Thymus (tissue), 2 donors: ENCODE results near the gene THOC7. TPM values are rescaled to one million over a fixed set of nuclear protein-coding genes. Genes with fewer than 3 reads are reported as not detected.

ENCODE experiments used
- polyA plus RNA-seq: library from polyadenylated mRNA; stranded (reverse); fragments of 200-250 nt; gene quantifications from one replicate; pipeline ENCODE4 v1.2.3, GENCODE V29; 2013
- total RNA-seq: library from RNA; stranded (reverse); fragments of 120-200 nt; gene quantifications from one replicate; pipeline ENCODE4 v1.2.4, GENCODE V29; 2013
- donor health status: healthy.

Gene THOC7
- total and polyA plus RNA-seq, 2 donors, result 73.8 to 148 TPM

Other genes starting within 250 kb of the THOC7 start
- not detected for gene SNTN, start 211.1 kb downstream of the THOC7 start, total RNA-seq
- gene SNTN, start 211.1 kb downstream of the THOC7 start, polyA plus RNA-seq, result 0.16 TPM
- gene C3orf49, start 44.5 kb downstream of the THOC7 start, total RNA-seq, result not detected
- 0.05 TPM for gene C3orf49, start 44.5 kb downstream of the THOC7 start, polyA plus RNA-seq
- gene ATXN7, start 62 bp upstream of the THOC7 start, total RNA-seq, result 11.8 TPM
- gene ATXN7, start 62 bp upstream of the THOC7 start, polyA plus RNA-seq, result 7.8 TPM
- not detected for gene SCAANT1, start 48.6 kb upstream of the THOC7 start, total RNA-seq
- gene SCAANT1, start 48.6 kb upstream of the THOC7 start, polyA plus RNA-seq, result not detected
- gene PSMD6, start 159.7 kb upstream of the THOC7 start, total RNA-seq, result 96.5 TPM
- 78.9 TPM for gene PSMD6, start 159.7 kb upstream of the THOC7 start, polyA plus RNA-seq